GM23248 (cell line): Measurements from ENCODE around the gene PHOSPHO1. TPM values are rescaled to one million over a fixed set of nuclear protein-coding genes. Genes with fewer than 3 reads are reported as not detected.

Experiments
- DNase-seq: peaks from one replicate; pipeline ENCODE4 v3.0.0-alpha.2; 2015
- H2AFZ ChIP-seq: fragments of 200-600 bp; sonication (generic); 2 replicates; pipeline ENCODE4 v1.6.1; 2016; ENCODE audit warnings: antibody characterized with exemption
- H3F3A ChIP-seq: fragments of 200-600 bp; sonication (generic); 2 replicates; pipeline ENCODE4 v1.6.1; 2016; ENCODE audit warnings: mild to moderate bottlenecking, antibody characterized with exemption, mixed run types; ENCODE audit not compliant: insufficient read depth
- H3K27ac ChIP-seq: fragments of 200-600 bp; sonication (generic); 2 replicates; pipeline ENCODE4 v1.5.1; 2016; ENCODE audit warnings: mild to moderate bottlenecking
- H3K27me3 ChIP-seq: fragments of 200-600 bp; sonication (generic); replicated peaks from 2 replicates; pipeline ENCODE4 v1.6.1; 2016; ENCODE audit warnings: mild to moderate bottlenecking; ENCODE audit not compliant: insufficient read depth
- H3K36me3 ChIP-seq: fragments of 200-600 bp; sonication (generic); 2 replicates; pipeline ENCODE4 v1.6.1; 2016; ENCODE audit warnings: low read depth, mild to moderate bottlenecking
- H3K4me1 ChIP-seq: fragments of 200-600 bp; sonication (generic); 2 replicates; pipeline ENCODE4 v1.6.1; 2016; ENCODE audit warnings: mild to moderate bottlenecking; ENCODE audit not compliant: insufficient read depth
- H3K4me2 ChIP-seq: fragments of 200-600 bp; sonication (generic); one replicate; pipeline ENCODE4 v1.6.1; 2016; ENCODE audit warnings: mild to moderate bottlenecking; ENCODE audit not compliant: unreplicated experiment
- H3K4me3 ChIP-seq: fragments of 200-600 bp; sonication (generic); 2 replicates; pipeline ENCODE4 v1.5.1; 2016; ENCODE audit warnings: mild to moderate bottlenecking
- H3K79me2 ChIP-seq: fragments of 200-600 bp; sonication (generic); 2 replicates; pipeline ENCODE4 v1.6.1; 2016; ENCODE audit warnings: mild to moderate bottlenecking; ENCODE audit not compliant: insufficient read depth
- H3K9ac ChIP-seq: fragments of 200-600 bp; sonication (generic); 2 replicates; pipeline ENCODE4 v1.6.1; 2016; ENCODE audit warnings: mild to moderate bottlenecking
- H3K9me2 ChIP-seq: fragments of 200-600 bp; sonication (generic); 2 replicates; pipeline ENCODE4 v1.6.1; 2016; ENCODE audit warnings: mixed run types, mild to moderate bottlenecking, moderate library complexity; ENCODE audit not compliant: insufficient read depth
- H3K9me3 ChIP-seq: fragments of 200-600 bp; sonication (generic); one replicate; pipeline ENCODE4 v1.6.1; 2017; ENCODE audit warnings: low read depth
- H4K20me1 ChIP-seq: fragments of 200-600 bp; sonication (generic); 2 replicates; pipeline ENCODE4 v1.6.0; 2016; ENCODE audit not compliant: insufficient read depth
- EZH2 ChIP-seq: fragments of 200-600 bp; sonication (generic); IDR thresholded peaks from 2 replicates; pipeline ENCODE4 v1.6.1; 2018; ENCODE audit warnings: antibody characterized with exemption, mild to moderate bottlenecking; ENCODE audit not compliant: insufficient read depth, poor library complexity, severe bottlenecking
- EZH2phosphoT487 ChIP-seq: fragments of 200-600 bp; sonication (generic); IDR thresholded peaks from 2 replicates; pipeline ENCODE4 v1.6.1; 2018; ENCODE audit warnings: antibody characterized with exemption, moderate library complexity, mild to moderate bottlenecking, low read depth; ENCODE audit not compliant: insufficient read depth
- WGBS, 2 experiments: methylation state at CpG; one replicate each; pipeline ENCODE4 v1.1.6; 2015 to 2017; ENCODE audit warnings: low lambda C conversion rate in 2 of 2, low coverage in 1 of 2; ENCODE audit errors: missing lambda C conversion rate in 2 of 2; 5-methylcytosine and 5-hydroxymethylcytosine counted together
- in situ Hi-C: fragments of 300-500 bp; cut with MboI; formaldehyde crosslinking; loops from 2 replicates; pipeline ENCODE4 v1.15.0; 2020
- polyA plus RNA-seq: library from polyadenylated mRNA; unstranded; fragments of >200 nt; fragmentation: Nextera tagmentation; extraction: Ambion mirVana; gene quantifications from 2 replicates; pipeline ENCODE4 v1.2.1, GENCODE V29; 2016
- total RNA-seq: library from RNA; depleted of rRNA; stranded (reverse); fragments of >200 nt; shearing (Covaris generic); gene quantifications from 2 replicates; pipeline ENCODE4 v1.2.3, GENCODE V29; 2014

The PHOSPHO1 gene
- total and polyA plus RNA-seq, 2 experiments from 2014 or later = not detected

DNA sequence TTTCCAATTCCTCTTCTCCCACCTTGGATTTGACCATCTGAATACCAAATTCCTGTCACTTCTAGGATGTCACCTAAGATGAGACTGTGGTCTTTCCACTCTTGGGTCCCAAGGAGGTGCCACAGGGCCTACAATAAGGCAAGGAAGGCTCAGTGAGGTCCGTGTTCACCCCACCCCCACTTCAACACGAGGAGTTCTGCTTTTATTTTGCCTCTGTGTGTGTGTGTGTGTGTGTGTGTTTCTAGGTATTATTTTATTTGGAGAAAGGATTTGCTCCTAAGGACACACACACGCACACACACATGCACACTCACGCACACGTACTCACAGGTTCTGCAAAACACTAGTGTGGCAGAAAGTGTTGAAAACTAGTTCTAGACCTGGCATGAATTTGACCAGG, 24.5 kb upstream of the PHOSPHO1 start:
- no peak overlapping the region for H3K4me3 ChIP-seq
- H3K79me2 ChIP-seq = no peaks in the 10 kb centered on the region
- TF ChIP-seq EZH2 (no peak), EZH2phosphoT487 (no peak)
- no peaks in the 10 kb centered on the region for H4K20me1 ChIP-seq
- H3K36me3 ChIP-seq = no peaks in the 10 kb centered on the region
- no peak for DNase-seq
- H3F3A ChIP-seq = 0 out of 2 replicates have a peak, but pooled peaks cover 3% of the 10 kb centered on the region
- whole genome bisulfite sequencing, 2 experiments = 70 to 72% methylated on average over 4 to 5 of the region's 5 CpGs
- H3K4me1 ChIP-seq = no peaks in the 10 kb centered on the region
- H3K9ac ChIP-seq = no peak overlapping the region
- H3K27me3 ChIP-seq = no peaks in the 10 kb centered on the region
- in situ Hi-C loops = no loop called here
- H3K4me2 ChIP-seq = no peak overlapping the region
- H3K9me2 ChIP-seq = no peaks in the 10 kb centered on the region
- no peak overlapping the region for H2AFZ ChIP-seq
- H3K9me3 ChIP-seq = no peaks in the 10 kb centered on the region
- no peak overlapping the region for H3K27ac ChIP-seq

- no peaks in the 10 kb centered on the region for H3K9me3 ChIP-seq
- in situ Hi-C loops = no loop called here
- TF ChIP-seq EZH2phosphoT487 (no peak), EZH2 (no peak)
- no peak overlapping the region for H2AFZ ChIP-seq
- H3K4me3 ChIP-seq = no peak overlapping the region
- WGBS, 2 experiments = 54 to 69% methylated on average over 4 of the region's 4 CpGs
- H4K20me1 ChIP-seq = no peaks in the 10 kb centered on the region
- DNase-seq = no peak
- H3K36me3 ChIP-seq = no peaks in the 10 kb centered on the region
- H3K9ac ChIP-seq = no peak overlapping the region
- no peaks in the 10 kb centered on the region for H3K79me2 ChIP-seq
- H3K9me2 ChIP-seq = no peaks in the 10 kb centered on the region
- H3F3A ChIP-seq = no peaks in the 10 kb centered on the region
- H3K4me1 ChIP-seq = no peaks in the 10 kb centered on the region
- H3K27ac ChIP-seq = no peak overlapping the region
- H3K4me2 ChIP-seq = no peak overlapping the region
- no peaks in the 10 kb centered on the region for H3K27me3 ChIP-seq
Measured at GRCh38 chr17:49254066-49254465, 23.5 kb upstream of the PHOSPHO1 start.

GRCh38 chr17:49252148-49252695, 21.6 kb upstream of the PHOSPHO1 start:
- Histone ChIP-seq H2AFZ (no peak overlapping the region), H3K4me3 (no peak overlapping the region), H3K9ac (no peak overlapping the region), H3F3A (no peaks in the 10 kb centered on the region), H3K79me2 (no peaks in the 10 kb centered on the region), H3K4me2 (no peak overlapping the region), H3K9me2 (no peaks in the 10 kb centered on the region), H3K27ac (no peak overlapping the region), H3K4me1 (no peaks in the 10 kb centered on the region), H4K20me1 (no peaks in the 10 kb centered on the region), H3K27me3 (no peaks in the 10 kb centered on the region; the same call in 1 of the 2 replicates), H3K9me3 (no peaks in the 10 kb centered on the region), H3K36me3 (no peaks in the 10 kb centered on the region)
- 87 to 92% methylated on average over 6 of the region's 6 CpGs for WGBS, 2 experiments
- in situ Hi-C loops = no loop called here
- no peak for TF ChIP-seq EZH2
- no peak for TF ChIP-seq EZH2phosphoT487
- peak; percentile 40 for DNase-seq

DNA sequence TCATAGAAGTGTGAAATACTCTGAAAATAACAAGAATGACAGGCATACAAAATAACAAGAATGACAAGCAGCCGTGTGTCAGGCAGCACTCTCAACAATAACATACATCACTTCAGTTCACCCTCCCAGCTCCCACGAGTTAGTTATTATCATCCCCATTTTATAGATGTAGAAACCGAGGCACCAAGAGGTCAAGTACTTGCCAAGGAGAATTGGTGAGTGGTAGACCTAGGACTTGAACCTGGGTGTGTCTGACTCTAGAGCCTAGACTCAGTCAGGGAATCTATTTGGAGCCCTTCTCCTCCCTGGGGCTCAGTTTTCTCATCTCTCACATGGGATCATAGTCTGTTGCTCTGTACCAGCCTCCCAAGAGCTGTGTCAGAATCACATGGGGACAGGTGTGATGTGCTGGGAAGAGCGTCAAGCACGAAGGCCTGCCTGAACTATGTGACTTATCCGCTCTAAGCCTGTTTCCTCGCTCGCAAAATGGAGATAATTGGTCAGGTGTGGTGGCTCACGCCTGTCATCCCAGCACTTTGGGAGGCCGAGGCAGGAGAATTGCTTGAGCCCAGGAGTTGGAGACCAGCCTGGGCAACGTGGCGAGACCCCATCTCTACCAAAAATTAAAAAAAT, 19.4 kb upstream of the PHOSPHO1 start:
- Histone ChIP-seq H2AFZ (no peak overlapping the region), H3K79me2 (no peaks in the 10 kb centered on the region), H3K4me3 (no peak overlapping the region), H3K9me3 (no peaks in the 10 kb centered on the region), H4K20me1 (no peaks in the 10 kb centered on the region), H3K27me3 (no peaks in the 10 kb centered on the region; the same call in 1 of the 2 replicates), H3K27ac (no peak overlapping the region), H3K36me3 (no peaks in the 10 kb centered on the region), H3K9me2 (no peaks in the 10 kb centered on the region), H3K4me1 (no peaks in the 10 kb centered on the region), H3K4me2 (no peak overlapping the region), H3K9ac (no peak overlapping the region), H3F3A (no peaks in the 10 kb centered on the region)
- 78 to 83% methylated on average over 12 of the region's 12 CpGs for WGBS, 2 experiments
- in situ Hi-C loops = no loop called here
- no peak for DNase-seq
- TF ChIP-seq EZH2 = no peak
- no peak for TF ChIP-seq EZH2phosphoT487
